CD4-positive, alpha-beta T cell treated with Interleukin-4 for 1 hour (primary cell): ENCODE data around the gene CBX4.

Source experiments
- DNase-seq, 2 donors: peaks; one replicate each; pipeline ENCODE4 v3.0.0-alpha.2; 2020 to 2022

Gene CBX4

DNA sequence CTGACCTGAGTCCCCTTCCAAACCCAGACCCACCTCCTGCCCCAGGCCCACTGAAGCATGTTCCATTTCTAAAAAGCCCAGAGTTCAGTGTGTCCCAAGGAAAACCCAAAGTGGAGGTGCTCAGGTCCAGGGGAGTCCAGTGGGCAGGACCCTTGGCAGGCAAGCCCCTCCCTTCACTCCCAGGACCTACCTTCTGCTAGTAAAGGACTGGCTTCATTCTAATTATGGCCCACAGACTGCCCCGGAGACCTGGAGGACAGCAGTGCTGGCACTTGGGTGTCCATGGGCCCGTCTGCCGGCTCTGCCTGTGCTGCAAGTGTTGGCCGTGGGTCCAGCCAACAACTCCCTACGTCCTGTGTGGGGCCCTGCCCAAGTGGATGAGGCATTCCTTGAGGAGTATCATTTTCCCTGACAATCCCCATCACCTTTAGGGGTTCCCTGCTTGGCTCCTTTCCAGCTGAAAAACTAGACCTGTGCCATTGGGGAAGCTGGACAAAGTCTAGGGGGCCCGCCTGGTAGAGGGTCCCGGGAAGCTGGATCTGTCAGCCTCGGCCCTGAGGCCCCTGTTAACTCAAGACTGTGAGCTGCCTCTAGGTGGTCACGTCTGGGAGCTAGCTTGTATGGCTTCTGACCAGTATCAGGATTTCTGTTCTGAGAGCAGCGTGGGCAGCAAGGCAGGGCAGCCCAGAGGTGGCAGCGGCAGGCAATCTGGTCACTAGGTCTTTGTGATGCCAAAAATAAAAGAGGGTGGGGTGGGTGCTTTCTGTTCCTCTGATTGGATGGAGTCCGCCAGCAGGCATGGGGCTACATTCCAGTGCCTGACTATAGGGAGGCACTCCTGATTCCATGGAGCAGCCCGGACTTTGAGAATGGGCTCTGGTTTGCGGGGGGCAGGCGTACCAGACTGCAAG, 53.1 kb downstream of the CBX4 start:
- no peak for DNase-seq

DNA sequence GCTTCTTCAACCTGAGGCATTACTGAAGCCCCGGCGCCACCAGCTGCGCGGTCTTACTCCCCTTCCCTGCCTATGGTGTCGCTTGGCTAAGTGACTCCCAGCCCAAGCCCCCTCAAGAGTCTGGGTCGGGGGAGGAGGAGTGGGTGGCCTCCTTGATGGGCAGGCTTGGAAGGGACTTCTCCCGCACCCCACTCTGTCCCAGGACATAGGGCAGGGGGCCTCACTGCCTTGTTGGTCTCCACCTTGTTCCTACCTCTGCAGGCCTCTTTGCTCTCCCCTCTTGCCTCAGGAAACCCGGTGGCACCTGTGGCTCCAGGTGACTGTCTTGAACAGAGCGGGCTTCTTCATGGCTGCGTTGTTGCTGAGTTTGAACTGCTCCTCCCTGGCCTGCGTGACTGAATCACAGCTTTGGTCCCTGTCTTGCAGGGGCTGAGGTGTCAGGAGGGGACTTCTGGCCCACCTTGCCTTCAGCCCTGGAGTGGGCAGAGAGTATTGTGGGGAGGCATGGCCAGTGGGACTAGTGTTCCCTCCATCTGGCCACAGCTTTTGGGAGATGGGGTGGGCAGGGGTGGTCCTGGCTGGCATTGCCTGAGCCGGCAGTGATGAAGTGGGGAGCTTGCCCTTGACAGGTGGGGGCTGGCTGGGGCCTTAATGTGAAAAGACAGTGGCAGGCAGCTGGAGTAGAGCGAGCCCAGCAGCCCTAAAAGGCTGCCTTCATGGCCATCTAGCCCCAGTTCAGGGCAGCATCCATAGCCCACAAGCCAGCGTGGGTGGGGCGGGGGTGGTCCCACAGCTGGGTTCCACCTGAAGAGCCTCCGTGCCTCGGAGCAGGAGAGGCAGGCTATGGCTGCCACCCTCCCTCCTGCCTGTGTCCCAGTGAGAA, 54.0 kb downstream of the CBX4 start:
- no peak for DNase-seq

DNA sequence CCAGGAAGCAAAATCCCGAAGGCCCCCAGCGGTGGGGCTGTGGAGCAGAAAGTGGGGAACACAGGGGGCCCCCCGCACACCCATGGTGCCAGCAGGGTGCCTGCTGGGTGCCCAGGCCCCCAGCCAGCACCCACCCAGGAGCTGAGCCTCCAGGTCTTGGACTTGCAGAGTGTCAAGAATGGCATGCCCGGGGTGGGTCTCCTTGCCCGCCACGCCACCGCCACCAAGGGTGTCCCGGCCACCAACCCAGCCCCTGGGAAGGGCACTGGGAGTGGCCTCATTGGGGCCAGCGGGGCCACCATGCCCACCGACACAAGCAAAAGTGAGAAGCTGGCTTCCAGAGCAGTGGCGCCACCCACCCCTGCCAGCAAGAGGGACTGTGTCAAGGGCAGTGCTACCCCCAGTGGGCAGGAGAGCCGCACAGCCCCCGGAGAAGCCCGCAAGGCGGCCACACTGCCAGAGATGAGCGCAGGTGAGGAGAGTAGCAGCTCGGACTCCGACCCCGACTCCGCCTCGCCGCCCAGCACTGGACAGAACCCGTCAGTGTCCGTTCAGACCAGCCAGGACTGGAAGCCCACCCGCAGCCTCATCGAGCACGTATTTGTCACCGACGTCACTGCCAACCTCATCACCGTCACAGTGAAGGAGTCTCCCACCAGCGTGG, 54.8 kb downstream of the CBX4 start:
- no peak for DNase-seq

DNA sequence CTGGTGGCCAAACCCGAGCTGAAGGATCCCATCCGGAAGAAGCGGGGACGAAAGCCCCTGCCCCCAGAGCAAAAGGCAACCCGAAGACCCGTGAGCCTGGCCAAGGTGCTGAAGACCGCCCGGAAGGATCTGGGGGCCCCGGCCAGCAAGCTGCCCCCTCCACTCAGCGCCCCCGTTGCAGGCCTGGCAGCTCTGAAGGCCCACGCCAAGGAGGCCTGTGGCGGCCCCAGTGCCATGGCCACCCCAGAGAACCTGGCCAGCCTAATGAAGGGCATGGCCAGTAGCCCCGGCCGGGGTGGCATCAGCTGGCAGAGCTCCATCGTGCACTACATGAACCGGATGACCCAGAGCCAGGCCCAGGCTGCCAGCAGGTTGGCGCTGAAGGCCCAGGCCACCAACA, 55.3 kb downstream of the CBX4 start:
- no peak for DNase-seq
